H1 (cell line): ENCODE measurements around the gene DNAJC21. TPM values are rescaled to one million over a fixed set of nuclear protein-coding genes. Genes with fewer than 3 reads are reported as not detected.

Source experiments
- CHD7 ChIP-seq: fragments of 300-600 bp; sonication (generic); IDR thresholded peaks from 2 replicates; pipeline ENCODE4 v1.7.1; 2012; ENCODE audit warnings: low read length, moderate library complexity, mild to moderate bottlenecking, inconsistent platforms; ENCODE audit not compliant: insufficient replicate concordance
- polyA plus RNA-seq, 7 experiments: library from polyadenylated mRNA; depleted of rRNA in 3 of 7; stranded (reverse) in 5 of 7; unstranded in 2 of 7; fragments of >200 nt in 5 of 7; fragments of 200-250 nt in 2 of 7; gene quantifications; 1 replicate in 5 of 7; 2 replicates in 1 of 7; 4 replicates in 1 of 7; pipeline versions ENCODE4 v1.2.1 to v1.2.3, GENCODE V29; 2011 to 2013; ENCODE audit warnings: missing spikeins in 2 of 7, mixed read lengths in 2 of 7
- total RNA-seq: library from RNA; stranded (reverse); fragmentation: NEBNext Ultra II Directional; extraction: Animal tissue kit (Norgen Biotek cat#: 25700); gene quantifications from 2 replicates; pipeline ENCODE4 v1.2.1, GENCODE V29; 2021

The DNAJC21 gene
- total and polyA plus RNA-seq, 2 of the 8 experiments (the other 6 are each of a cell fraction or from before 2014, with no cell fraction given), result 5.1 to 47.5 TPM

- TF ChIP-seq CHD7, result no peak
- TF ChIP-seq, all 59 proteins: peak for 0
Measured at GRCh38 chr5:34926318-34926888, 3.0 kb upstream of the DNAJC21 start (continued).
